Right renal cortex interstitium (tissue), 3 donors: ENCODE data around the gene PODNL1. TPM values are rescaled to one million over a fixed set of nuclear protein-coding genes. Genes with fewer than 3 reads are reported as not detected.

Source experiments
- DNase-seq, 3 donors: peaks; one replicate each; pipeline ENCODE4 v3.0.0-alpha.2; 2013; ENCODE audit warnings: low read depth in 3 of 3, low spot score in 2 of 3
- polyA plus RNA-seq, 3 donors: library from polyadenylated mRNA; unstranded; fragments of 120-200 nt; gene quantifications; one replicate each; pipeline ENCODE4 v1.2.1, GENCODE V29; 2013; ENCODE audit not compliant: insufficient read length in 3 of 3

The PODNL1 gene, protein sequence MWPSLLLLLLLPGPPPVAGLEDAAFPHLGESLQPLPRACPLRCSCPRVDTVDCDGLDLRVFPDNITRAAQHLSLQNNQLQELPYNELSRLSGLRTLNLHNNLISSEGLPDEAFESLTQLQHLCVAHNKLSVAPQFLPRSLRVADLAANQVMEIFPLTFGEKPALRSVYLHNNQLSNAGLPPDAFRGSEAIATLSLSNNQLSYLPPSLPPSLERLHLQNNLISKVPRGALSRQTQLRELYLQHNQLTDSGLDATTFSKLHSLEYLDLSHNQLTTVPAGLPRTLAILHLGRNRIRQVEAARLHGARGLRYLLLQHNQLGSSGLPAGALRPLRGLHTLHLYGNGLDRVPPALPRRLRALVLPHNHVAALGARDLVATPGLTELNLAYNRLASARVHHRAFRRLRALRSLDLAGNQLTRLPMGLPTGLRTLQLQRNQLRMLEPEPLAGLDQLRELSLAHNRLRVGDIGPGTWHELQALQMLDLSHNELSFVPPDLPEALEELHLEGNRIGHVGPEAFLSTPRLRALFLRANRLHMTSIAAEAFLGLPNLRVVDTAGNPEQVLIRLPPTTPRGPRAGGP
- polyA plus RNA-seq: under 1 TPM; 0.71 to 0.95 (median 0.85) TPM

DNA sequence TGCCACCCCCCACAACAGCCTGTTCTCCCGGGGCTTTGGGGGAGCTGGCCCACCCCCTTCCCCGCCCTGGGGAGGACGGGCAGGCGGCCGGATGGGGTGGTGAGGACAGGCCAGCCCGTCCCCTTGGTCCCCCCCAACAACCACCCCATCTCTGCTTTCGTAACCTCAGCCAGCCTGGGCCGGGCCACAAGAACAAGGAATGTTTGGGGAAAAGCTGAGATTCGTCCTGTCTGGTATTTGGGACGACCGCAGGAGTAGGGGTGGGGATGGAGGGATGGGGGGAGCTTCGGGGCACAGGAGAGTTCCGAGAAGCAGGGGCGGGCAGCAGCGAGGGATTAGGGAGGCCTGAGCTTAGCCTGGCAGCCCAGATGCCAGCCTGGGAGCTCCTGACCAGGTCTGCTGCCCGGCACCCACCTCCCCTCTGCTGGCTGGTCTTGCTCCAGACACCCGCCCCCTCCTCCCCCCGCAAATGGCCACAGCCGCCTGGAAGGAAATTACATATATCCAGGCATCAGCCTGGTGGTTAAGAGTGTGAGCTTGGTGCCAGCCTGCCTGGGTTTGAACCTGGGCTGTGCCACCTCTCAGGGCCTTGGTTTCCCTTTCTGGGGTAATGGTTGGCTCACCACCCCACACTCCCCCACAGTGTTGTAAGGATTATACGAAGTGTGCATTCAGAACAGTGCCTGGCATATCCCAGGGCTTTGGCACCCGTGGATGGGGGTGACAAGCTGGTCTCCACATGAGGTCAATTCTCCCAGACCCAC is at the start of gene PODNL1:
Gene PODNL1, minus strand, starts transcription at position 117 of the 764 bp plus-strand sequence. CDS start 236 bp downstream, outside the sequence.
- DNase-seq: no peak

- DNase-seq: no peak
These were observed 49.1 kb upstream of the PODNL1 start for GRCh38 chr19:13987101-13987890.

DNA sequence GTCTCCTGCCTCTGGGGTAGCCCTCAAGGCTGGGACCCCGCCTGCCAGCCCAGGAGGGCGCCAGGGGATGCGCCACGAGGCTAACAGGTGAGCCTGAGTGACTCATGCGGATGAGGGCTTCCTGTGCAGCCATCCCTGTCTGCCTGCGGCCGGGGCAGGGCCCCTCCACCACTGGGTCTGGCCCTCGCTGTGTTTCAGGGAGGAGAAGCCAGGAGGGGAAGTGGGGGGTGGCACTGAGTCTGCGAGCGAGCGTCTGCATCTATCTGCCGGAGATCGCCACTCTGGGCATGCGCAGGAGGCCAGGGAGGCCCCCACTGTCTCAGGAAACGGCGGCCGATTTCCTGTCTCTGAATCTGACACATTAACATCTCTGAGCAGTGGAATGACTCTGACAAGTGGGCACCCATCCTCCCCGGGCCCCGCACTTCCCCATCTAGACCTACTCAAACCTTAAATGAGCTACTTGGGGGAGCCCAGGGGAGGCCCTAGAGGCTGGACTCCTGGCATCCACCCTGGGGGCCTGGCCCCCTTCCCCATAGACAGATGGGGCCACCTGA is 48.2 kb upstream of the PODNL1 start:
- DNase-seq: no peak

DNA sequence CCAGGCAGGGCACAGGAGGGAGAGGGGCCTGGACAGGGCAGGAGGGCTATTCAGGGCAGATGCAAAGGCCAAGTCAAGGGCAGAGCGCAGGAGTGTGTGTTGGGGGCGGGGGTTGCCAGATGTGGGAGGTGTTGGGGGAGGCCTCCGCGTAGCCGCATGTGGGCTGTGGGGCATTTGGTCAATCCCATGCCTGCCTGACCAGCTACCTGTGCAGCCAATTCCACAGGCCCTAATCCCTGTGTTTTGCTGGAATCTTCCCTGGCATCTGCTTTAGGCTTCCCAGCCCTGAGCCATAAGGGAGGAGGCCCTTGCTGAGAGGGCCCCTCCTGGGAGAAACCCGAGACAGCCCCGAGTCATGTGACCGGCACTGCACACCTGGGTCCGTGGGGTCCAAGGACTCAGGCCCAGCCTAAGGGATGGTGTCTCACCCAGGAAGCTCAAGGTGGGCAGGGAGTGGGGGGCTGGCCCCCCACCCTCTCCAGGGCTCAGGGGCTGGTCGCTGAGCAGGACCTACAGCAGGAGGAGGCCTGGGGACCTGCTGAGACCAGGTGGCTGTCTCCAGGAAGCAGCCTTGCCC is 47.6 kb upstream of the PODNL1 start:
- DNase-seq: no peak

GRCh38 chr19:13984875-13985741 is 46.9 kb upstream of the PODNL1 start:
- DNase-seq: no peak

- no peak for DNase-seq
These were observed 46.0 kb upstream of the PODNL1 start for GRCh38 chr19:13984186-13984585.

GRCh38 chr19:13983213-13983889 is 45.1 kb upstream of the PODNL1 start:
- no peak for DNase-seq

- no peak for DNase-seq
These were observed 44.6 kb upstream of the PODNL1 start for GRCh38 chr19:13982773-13983172.

DNA sequence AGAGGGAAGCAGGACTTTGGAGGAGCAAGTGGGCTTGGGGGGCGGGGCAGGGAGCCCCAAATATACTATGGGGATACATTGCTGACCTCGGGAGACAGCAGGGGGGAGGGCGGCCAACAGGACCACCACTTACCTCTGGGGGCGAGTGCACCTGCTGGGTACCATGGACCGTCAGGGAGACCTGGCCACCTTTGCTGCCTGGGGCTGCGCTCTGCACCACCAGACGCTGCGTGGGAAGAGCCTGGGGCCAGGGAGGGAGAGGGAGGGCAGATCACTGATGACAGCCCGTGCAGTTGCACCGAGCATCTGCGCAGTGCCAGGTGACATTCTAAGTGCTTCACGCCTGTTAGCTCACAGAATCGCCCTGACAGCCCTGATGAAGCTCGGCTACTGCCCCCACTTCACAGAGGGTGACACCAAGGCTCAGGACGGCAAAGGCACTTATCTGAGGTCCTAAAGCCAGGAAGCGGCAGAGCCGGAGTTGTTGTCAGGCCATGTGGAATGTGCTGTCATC is 43.8 kb upstream of the PODNL1 start:
- DNase-seq: no peak

GRCh38 chr19:13981467-13981866 is 43.2 kb upstream of the PODNL1 start:
- DNase-seq: no peak

GRCh38 chr19:13981021-13981420 is 42.8 kb upstream of the PODNL1 start:
- no peak for DNase-seq

- DNase-seq: no peak
These were observed 42.1 kb upstream of the PODNL1 start for GRCh38 chr19:13980340-13980739.

DNA sequence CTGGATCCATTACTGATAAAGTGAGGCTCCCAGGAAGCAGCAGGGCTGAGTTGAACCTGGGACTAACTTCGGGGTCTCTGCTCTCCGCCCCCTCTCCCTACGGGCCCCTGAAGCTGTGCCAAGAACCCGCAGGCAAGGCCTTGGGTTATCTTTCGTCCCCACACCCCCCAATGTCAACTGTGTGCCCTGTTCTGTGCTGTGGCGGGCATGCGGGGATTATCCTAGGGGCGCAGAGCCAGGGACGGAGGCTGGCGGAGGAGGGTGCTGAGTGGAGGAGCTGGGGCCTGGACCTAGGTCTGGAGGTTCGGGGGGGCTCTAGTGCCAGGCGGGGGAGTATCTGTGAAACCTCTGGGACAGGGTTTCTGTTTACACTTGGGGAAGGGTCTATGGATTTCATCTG is 41.5 kb upstream of the PODNL1 start:
- DNase-seq: no peak

GRCh38 chr19:13979244-13979615 is 41.0 kb upstream of the PODNL1 start:
- no peak for DNase-seq

GRCh38 chr19:13978351-13979243 is 40.4 kb upstream of the PODNL1 start:
- DNase-seq: peak in 1 of 3 donors; percentile 59

DNA sequence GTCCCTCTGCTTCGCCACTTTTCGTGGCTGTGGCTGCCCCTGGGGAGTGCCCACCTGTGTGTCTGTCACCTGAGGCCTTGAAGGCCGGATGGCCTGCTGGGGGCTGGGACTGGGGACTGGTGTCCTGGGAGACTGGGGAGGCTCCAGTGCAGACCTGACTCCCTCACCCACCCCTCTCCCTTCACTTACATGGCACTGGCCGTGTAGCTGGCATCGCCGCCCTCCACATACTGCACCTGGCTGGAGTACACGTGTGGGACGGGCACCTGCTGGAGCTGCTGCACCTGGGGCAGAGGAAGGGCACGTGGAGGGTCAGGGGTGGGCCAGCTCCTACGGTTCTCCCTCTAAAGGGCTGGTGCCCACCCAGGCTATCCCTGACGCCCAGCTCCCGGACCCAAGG is 39.6 kb upstream of the PODNL1 start:
- DNase-seq: no peak

- no peak for DNase-seq
These were observed 38.2 kb upstream of the PODNL1 start for GRCh38 chr19:13976446-13976845.
